GM10847 (cell line): ENCODE data around the gene VCPKMT.

Source experiments
- POLR2A ChIP-seq: IDR thresholded peaks from 2 replicates; pipeline ENCODE4 v1.6.1; 2011; ENCODE audit not compliant: insufficient read length; ENCODE audit errors: extremely low read depth

Gene VCPKMT

DNA sequence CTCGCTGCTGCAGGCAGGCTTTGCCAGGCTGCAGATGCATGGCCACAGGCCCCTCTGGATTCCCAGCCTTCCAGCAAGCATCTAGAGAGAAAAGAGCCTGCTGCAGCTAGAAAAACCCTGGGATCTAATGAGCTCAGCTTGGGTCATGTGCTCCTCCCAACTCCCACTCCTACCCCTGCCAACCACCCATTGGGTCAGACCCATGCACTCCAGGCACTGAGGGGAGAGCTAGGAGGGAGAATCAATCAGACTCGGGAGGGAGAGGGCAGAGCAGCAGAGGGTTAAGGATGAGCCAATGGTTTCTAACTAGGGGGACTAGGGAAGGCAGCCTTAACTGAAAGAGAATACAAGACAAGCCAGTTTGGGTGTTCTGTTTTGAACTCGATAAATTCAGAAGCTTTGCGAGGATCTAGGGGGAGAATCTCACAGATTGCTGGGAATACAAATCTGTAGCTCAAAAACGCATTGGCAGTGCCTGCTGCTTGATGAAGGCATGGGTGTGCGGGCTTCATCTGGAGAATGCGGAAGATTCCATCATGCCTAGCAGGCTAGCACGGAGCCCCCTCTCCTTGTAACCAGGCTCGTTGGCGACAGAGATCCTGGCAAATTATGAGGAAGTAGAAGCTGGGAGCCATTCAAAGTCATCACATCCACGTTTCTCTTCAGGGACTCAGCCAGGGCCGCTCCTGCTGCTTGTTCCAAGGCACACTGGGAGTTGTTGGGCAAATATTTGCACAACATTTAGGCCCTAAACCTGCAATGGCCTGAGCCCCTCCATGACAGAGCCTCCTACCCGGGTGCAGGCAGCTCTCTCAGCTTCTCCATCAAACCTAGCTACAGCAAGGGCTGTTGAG, 56.4 kb downstream of the VCPKMT start:
- TF ChIP-seq POLR2A, result no peak
